C4-2B (cell line): Measurements from ENCODE around the gene DPM3.

Experiments
- ZFX ChIP-seq: fragments of 450-650 bp; IDR thresholded peaks from 2 replicates; pipeline ENCODE4 v1.6.1; 2017
- TF ChIP-seq, protein P1 (sequence below): fragments of 450-650 bp; conservative IDR thresholded peaks from 2 replicates; pipeline ENCODE4 v1.5.1; 2017; ENCODE audit warnings: mild to moderate bottlenecking

DNA sequence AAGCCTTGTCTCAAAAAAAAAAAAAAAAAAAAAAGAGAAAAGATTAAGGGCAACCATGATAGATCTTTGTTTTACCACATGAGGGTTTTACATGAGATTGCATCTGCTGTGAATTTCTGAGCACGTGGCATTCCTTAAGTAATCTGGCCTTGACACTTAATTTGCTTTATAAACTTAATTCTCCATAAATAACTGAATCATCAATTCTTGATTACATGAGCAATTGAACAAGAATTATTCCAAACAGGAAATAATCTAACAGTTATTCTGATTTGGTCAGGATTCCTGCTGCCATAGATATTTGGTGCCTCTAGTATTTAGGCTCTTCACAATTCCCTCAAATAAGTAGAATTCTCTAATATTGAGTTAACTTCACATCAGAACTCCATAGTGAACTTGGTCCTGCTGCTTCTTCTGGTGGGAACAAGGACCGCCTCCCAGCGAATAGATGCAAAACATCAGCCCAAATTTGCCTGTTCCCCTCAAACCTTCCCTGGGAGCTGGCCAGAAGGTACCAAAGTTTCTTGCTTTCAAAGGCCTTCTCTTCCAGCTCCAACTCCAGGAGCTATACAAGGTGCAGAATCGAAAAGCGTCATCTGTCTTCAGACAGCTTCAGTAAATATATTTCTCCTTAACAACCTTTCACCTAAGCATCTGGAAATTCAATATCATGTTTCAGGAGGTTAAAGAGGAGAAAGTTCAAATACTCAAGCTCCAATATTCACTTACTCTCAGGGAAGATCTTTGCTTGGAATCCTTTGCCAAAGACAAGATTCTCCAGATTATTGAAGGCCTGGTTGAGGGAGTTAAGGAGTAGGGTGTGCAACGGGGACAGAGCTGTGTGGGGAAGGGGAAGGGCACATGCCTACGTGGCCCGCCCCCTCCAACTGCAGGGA lies 31.8 kb upstream of the DPM3 start:
- TF ChIP-seq, protein P1, sequence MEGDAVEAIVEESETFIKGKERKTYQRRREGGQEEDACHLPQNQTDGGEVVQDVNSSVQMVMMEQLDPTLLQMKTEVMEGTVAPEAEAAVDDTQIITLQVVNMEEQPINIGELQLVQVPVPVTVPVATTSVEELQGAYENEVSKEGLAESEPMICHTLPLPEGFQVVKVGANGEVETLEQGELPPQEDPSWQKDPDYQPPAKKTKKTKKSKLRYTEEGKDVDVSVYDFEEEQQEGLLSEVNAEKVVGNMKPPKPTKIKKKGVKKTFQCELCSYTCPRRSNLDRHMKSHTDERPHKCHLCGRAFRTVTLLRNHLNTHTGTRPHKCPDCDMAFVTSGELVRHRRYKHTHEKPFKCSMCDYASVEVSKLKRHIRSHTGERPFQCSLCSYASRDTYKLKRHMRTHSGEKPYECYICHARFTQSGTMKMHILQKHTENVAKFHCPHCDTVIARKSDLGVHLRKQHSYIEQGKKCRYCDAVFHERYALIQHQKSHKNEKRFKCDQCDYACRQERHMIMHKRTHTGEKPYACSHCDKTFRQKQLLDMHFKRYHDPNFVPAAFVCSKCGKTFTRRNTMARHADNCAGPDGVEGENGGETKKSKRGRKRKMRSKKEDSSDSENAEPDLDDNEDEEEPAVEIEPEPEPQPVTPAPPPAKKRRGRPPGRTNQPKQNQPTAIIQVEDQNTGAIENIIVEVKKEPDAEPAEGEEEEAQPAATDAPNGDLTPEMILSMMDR: no peak
- no peak for TF ChIP-seq ZFX
